HG03060 (cell line): ENCODE data around the gene CD27.
"Not testable (repeated sequence)": the region's sequence is repeated elsewhere in the genome, so short reads cannot be mapped to it uniquely, and the experiment has no call there.

Experiments
- ATAC-seq: cut with Tn5 transposase; IDR thresholded peaks from one replicate; pipeline ENCODE4 v1.9.1; 2021; ENCODE audit warnings: low read depth, moderate number of reproducible peaks; ENCODE audit not compliant: unreplicated experiment

CD27 gene

GRCh38 chr12:6477601-6478377, 33.0 kb downstream of the CD27 start:
- not testable (repeated sequence) for ATAC-seq

- no peak for ATAC-seq
These were observed 33.7 kb downstream of the CD27 start for GRCh38 chr12:6478416-6478815.

- ATAC-seq: no peak
These were observed 43.5 kb downstream of the CD27 start for GRCh38 chr12:6488240-6488639.

- ATAC-seq: no peak
These were observed 44.7 kb downstream of the CD27 start for GRCh38 chr12:6489449-6489848.

- ATAC-seq: not testable (repeated sequence)
These were observed 45.9 kb downstream of the CD27 start for GRCh38 chr12:6490673-6491072.

GRCh38 chr12:6492838-6493496, 48.2 kb downstream of the CD27 start, which contains the start of gene MRPL51:
TSS of gene MRPL51 (minus strand) at chr12:6493262. CDS start at chr12:6493136, 126 bp downstream.
- peak; percentile 29 for ATAC-seq

- ATAC-seq: peak; percentile 85
These were observed 48.9 kb downstream of the CD27 start, which contains the start of gene NCAPD2 for GRCh38 chr12:6493497-6494257. TSS of gene NCAPD2 (plus strand) at chr12:6494102. CDS start at chr12:6495099, 997 bp downstream.

- no peak for ATAC-seq
These were observed 49.5 kb downstream of the CD27 start for GRCh38 chr12:6494258-6494743.

- no peak for ATAC-seq
These were observed 50.2 kb downstream of the CD27 start for GRCh38 chr12:6494968-6495367.

GRCh38 chr12:6497291-6497690, 52.5 kb downstream of the CD27 start:
- not testable (repeated sequence) for ATAC-seq

GRCh38 chr12:6500466-6500865, 55.7 kb downstream of the CD27 start:
- ATAC-seq: no peak
